MM.1S (cell line): ENCODE measurements around the gene FGGY.

Source experiments
- DNase-seq: peaks from one replicate; pipeline ENCODE4 v3.0.0-alpha.2; 2015
- H2AFZ ChIP-seq: fragments of 300-600 bp; sonication (generic); 2 replicates; pipeline ENCODE4 v1.6.0; 2016; ENCODE audit warnings: antibody characterized with exemption, low read length
- H3F3A ChIP-seq: fragments of 300-600 bp; sonication (generic); 2 replicates; pipeline ENCODE4 v1.6.1; 2016; ENCODE audit warnings: mild to moderate bottlenecking, antibody characterized with exemption, low read length, moderate library complexity, mixed read lengths; ENCODE audit not compliant: insufficient read depth
- H3K27ac ChIP-seq: fragments of 300-600 bp; sonication (generic); 2 replicates; pipeline ENCODE4 v1.5.1; 2016; ENCODE audit warnings: mild to moderate bottlenecking, low read length
- H3K27me3 ChIP-seq: fragments of 300-600 bp; sonication (generic); replicated peaks from 2 replicates; pipeline ENCODE4 v1.6.0; 2016; ENCODE audit warnings: low read length; ENCODE audit not compliant: insufficient read depth
- H3K36me3 ChIP-seq: fragments of 300-600 bp; sonication (generic); replicated peaks from 2 replicates; pipeline ENCODE4 v1.6.1; 2016; ENCODE audit warnings: mild to moderate bottlenecking, low read length, mixed read lengths; ENCODE audit not compliant: insufficient read depth
- H3K4me1 ChIP-seq: fragments of 300-600 bp; sonication (generic); 2 replicates; pipeline ENCODE4 v1.6.1; 2016; ENCODE audit warnings: low read length, mixed read lengths
- H3K4me2 ChIP-seq: fragments of 300-600 bp; sonication (generic); 2 replicates; pipeline ENCODE4 v1.6.0; 2016; ENCODE audit warnings: low read depth, low read length
- H3K4me3 ChIP-seq: fragments of 300-600 bp; sonication (generic); 2 replicates; pipeline ENCODE4 v1.5.1; 2016; ENCODE audit warnings: low read length, mixed read lengths
- H3K79me2 ChIP-seq: fragments of 300-600 bp; sonication (generic); 2 replicates; pipeline ENCODE4 v1.6.1; 2016; ENCODE audit warnings: mixed run types, low read length, mixed read lengths
- H3K9ac ChIP-seq: fragments of 300-600 bp; sonication (generic); 2 replicates; pipeline ENCODE4 v1.6.1; 2016; ENCODE audit warnings: low read length, mixed read lengths
- H3K9me2 ChIP-seq: fragments of 300-600 bp; sonication (generic); replicated peaks from 2 replicates; pipeline ENCODE4 v1.6.1; 2016; ENCODE audit warnings: mild to moderate bottlenecking, low read length, mixed read lengths; ENCODE audit not compliant: insufficient read depth
- H3K9me3 ChIP-seq: fragments of 300-600 bp; sonication (generic); replicated peaks from 2 replicates; pipeline ENCODE4 v1.6.1; 2016; ENCODE audit warnings: mild to moderate bottlenecking, low read length, mixed read lengths; ENCODE audit not compliant: insufficient read depth
- H4K20me1 ChIP-seq: fragments of 300-600 bp; sonication (generic); 2 replicates; pipeline ENCODE4 v1.6.1; 2016; ENCODE audit warnings: mild to moderate bottlenecking, low read length, moderate library complexity, mixed read lengths; ENCODE audit not compliant: insufficient read depth
- CTCF ChIP-seq: fragments of 300-600 bp; sonication (generic); IDR thresholded peaks from 2 replicates; pipeline ENCODE4 v1.5.1; 2016; ENCODE audit warnings: antibody characterized with exemption, low read length, mixed read lengths
- EZH2 ChIP-seq: fragments of 300-600 bp; sonication (generic); optimal IDR thresholded peaks from 2 replicates; pipeline ENCODE3; 2017; ENCODE audit warnings: low read depth, mild to moderate bottlenecking, antibody characterized with exemption, low read length, mixed read lengths
- EZH2phosphoT487 ChIP-seq: fragments of 300-600 bp; sonication (generic); IDR thresholded peaks from 2 replicates; pipeline ENCODE4 v1.6.1; 2018; ENCODE audit warnings: antibody characterized with exemption, low read length

FGGY gene

GRCh38 chr1:59526240-59526639, 229.3 kb downstream of the FGGY start:
- DNase-seq = no peak
- Histone ChIP-seq H3K4me2 (no peak overlapping the region), H3K4me3 (no peak overlapping the region)

GRCh38 chr1:59528471-59528870, 231.6 kb downstream of the FGGY start:
- Histone ChIP-seq H3K9me3 (no peaks in the 10 kb centered on the region), H3K36me3 (no peaks in the 10 kb centered on the region), H3K4me2 (no peak overlapping the region), H2AFZ (no peak overlapping the region), H3K4me3 (no peak overlapping the region), H3K4me1 (peaks cover 13% of the 10 kb centered on the region), H3F3A (peaks cover 7% of the 10 kb centered on the region), H3K9me2 (no peaks in the 10 kb centered on the region), H3K27me3 (no peaks in the 10 kb centered on the region), H3K9ac (no peak overlapping the region), H3K79me2 (no peaks in the 10 kb centered on the region), H4K20me1 (no peaks in the 10 kb centered on the region), H3K27ac (no peak overlapping the region)
- TF ChIP-seq EZH2phosphoT487 = no peak
- TF ChIP-seq CTCF = no peak
- no peak for TF ChIP-seq EZH2
- no peak for DNase-seq

More at GRCh38 chr1:59526240-59526639, 229.3 kb downstream of the FGGY start:
- H3K27ac ChIP-seq = no peak overlapping the region
- TF ChIP-seq EZH2 (no peak), EZH2phosphoT487 (no peak), CTCF (no peak)
- H3K9me3 ChIP-seq = no peaks in the 10 kb centered on the region
- no peaks in the 10 kb centered on the region for H3K9me2 ChIP-seq
- no peaks in the 10 kb centered on the region for H3K27me3 ChIP-seq
- H4K20me1 ChIP-seq = no peaks in the 10 kb centered on the region
- no peak overlapping the region for H2AFZ ChIP-seq
- no peaks in the 10 kb centered on the region for H3K79me2 ChIP-seq
- no peak overlapping the region for H3K9ac ChIP-seq
- no peaks in the 10 kb centered on the region for H3K4me1 ChIP-seq
- no peaks in the 10 kb centered on the region for H3F3A ChIP-seq
- no peaks in the 10 kb centered on the region for H3K36me3 ChIP-seq

- no peak for TF ChIP-seq EZH2phosphoT487
- TF ChIP-seq EZH2 = no peak
- TF ChIP-seq CTCF = no peak
- Histone ChIP-seq H3K9ac (no peak overlapping the region), H3K4me3 (no peak overlapping the region), H3K27ac (no peak overlapping the region), H2AFZ (no peak overlapping the region), H3K9me2 (no peaks in the 10 kb centered on the region), H4K20me1 (no peaks in the 10 kb centered on the region), H3K27me3 (no peaks in the 10 kb centered on the region), H3K4me1 (peaks cover 13% of the 10 kb centered on the region), H3K79me2 (no peaks in the 10 kb centered on the region), H3F3A (peaks cover 7% of the 10 kb centered on the region), H3K9me3 (no peaks in the 10 kb centered on the region), H3K36me3 (no peaks in the 10 kb centered on the region), H3K4me2 (no peak overlapping the region)
- DNase-seq = no peak
Measured at GRCh38 chr1:59528900-59529299, 232.0 kb downstream of the FGGY start.
